Measurements from ENCODE around the gene TRIM26. TPM values are rescaled to one million over a fixed set of nuclear protein-coding genes. Genes with fewer than 3 reads are reported as not detected.

TRIM26 gene
- total and polyA plus RNA-seq, 2 donors (not counting 1 experiment from before 2014, with no cell fraction given): 49.5 to 73.2 TPM

DNA sequence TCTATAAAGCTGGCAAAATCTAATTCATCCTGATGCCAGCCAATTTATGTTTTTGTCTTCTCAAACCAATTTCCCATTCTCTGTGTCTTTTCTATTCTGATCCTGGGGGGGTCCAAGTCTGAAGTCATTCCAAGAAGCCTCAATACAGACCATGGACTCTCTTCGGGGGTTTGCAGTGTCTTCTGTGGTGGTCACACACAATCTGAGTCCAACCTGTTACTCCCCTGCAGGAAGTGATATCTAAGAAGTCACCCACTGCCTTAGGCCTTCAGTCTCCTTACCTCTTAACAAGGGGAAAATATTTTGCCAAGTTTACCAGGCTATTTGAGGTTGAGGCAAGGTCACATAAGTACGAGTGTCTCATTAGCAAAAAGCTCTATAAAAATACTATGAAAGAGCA is 1.9 kb downstream of the TRIM26 start:
- Mint-ChIP-seq H3K9me3 (ENCODE audit: insufficient read depth) (no peaks in the 10 kb centered on the region), H3K27ac (peak overlapping the region; percentile 8), H3K4me3 (peak overlapping the region; percentile 49), H3K4me1 (peaks cover 76% of the 10 kb centered on the region), H3K27me3 (no peaks in the 10 kb centered on the region)
- CTCF ChIA-PET: interaction anchor here (1.2 kb wide), 1 partner anchor 8 kb away, joined by 4 read pairs; no protein-coding TSS in a partner anchor
- ATAC-seq (ENCODE audit: low read depth) (no peak), DNase-seq (no peak)
- peaks cover 48% of the 10 kb centered on the region for H4K20me1 ChIP-seq (ENCODE audit: control insufficient read depth, insufficient read depth, low read length, poor library complexity, severe bottlenecking)
- peaks cover 69% of the 10 kb centered on the region for H3K79me2 ChIP-seq (ENCODE audit: control insufficient read depth, insufficient read depth, low read length)
- no peaks in the 10 kb centered on the region for H3K27me3 ChIP-seq (replicated peaks in 1 of 4; ENCODE audit: control extremely low read depth in 1 of 4, control insufficient read depth in 3 of 4, insufficient read depth in 4 of 4, low read length in 3 of 4)
- TF ChIP-seq CTCF (IDR thresholded peaks at IDR 0.05) (no peak), EZH2 (IDR thresholded peaks at IDR 0.05; ENCODE audit: borderline replicate concordance, insufficient read depth, low read depth, low read length, poor library complexity, severe bottlenecking) (no peak)
- H3K4me2 ChIP-seq (replicated peaks; ENCODE audit: low read depth, low read length, poor library complexity, severe bottlenecking): peak overlapping the region; percentile 89
- WGBS (ENCODE audit: insufficient coverage): no CpG with 5 or more reads among the region's 2 CpGs
- no peak overlapping the region for H2AFZ ChIP-seq (ENCODE audit: insufficient read depth, low read depth, low read length, poor library complexity, severe bottlenecking)
- H3K9me3 ChIP-seq (ENCODE audit: control extremely low read depth in 1 of 3, control insufficient read depth in 2 of 3, insufficient read depth in 1 of 3, low read length in 2 of 3): no peaks in the 10 kb centered on the region
- POLR2A ChIA-PET: interaction anchor here (0.7 kb wide), 1 partner anchor 458 kb away, joined by 5 read pairs; no protein-coding TSS in a partner anchor
- H3K4me3 ChIP-seq (ENCODE audit: control extremely low read depth in 1 of 5, extremely low read depth in 1 of 5, insufficient read depth in 1 of 5, low read depth in 2 of 5, low read length in 4 of 5): peak overlapping the region in 1 of 5 experiments; percentile 100
- H3K4me1 ChIP-seq (ENCODE audit: control insufficient read depth in 2 of 2, insufficient read depth in 2 of 2, low read length in 2 of 2): peaks cover 58 to 63% of the 10 kb centered on the region in 2 donors
- no peak overlapping the region for H3K27ac ChIP-seq (ENCODE audit: low read length in 2 of 2)
- intact Hi-C loops (cut with micrococcal nuclease): loop anchor here (10.0 kb wide), 1 partner anchor 1443 kb away; the partner anchor contains the start of genes APOM and BAG6
- peaks cover 0 to 8% of the 10 kb centered on the region in 2 experiments for H3K36me3 ChIP-seq (replicated peaks in 1 of 2; ENCODE audit: control extremely low read depth in 1 of 2, control insufficient read depth in 1 of 2, extremely low read depth in 1 of 2, insufficient read depth in 2 of 2, low read length in 1 of 2)
- peak overlapping the region; percentile 92 for H3K9ac ChIP-seq (ENCODE audit: low read length)

DNA sequence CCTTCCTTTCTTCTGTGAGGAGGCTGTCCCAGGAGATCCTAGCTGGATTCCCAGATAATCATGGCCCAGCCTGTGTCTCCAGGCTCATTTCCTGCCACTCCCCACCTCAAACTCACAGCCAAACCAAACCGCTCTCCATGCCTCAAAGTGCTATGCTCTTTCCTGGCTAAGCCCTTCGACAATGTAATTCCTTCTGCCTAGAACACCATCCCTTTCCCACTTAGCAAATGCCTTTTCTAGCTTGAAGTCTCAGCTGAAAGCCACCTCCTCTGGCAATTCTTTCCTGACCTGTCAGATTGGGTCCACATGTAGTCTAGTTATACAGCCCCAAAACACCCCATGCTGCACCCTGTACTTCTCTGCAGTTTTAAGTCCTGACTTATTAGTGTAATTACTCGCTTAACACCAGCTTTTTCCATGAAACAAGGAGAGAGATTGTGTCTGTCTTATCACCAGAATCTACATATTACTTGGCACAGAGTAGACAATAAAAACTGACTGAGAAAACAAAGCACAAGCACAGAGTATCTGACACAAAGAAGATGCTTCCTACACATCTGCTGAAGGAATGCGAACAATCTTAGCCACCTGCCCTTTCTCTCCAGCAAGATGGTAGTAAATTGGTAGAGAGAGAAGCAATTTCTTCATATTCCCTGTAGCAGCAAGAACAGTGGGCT is 5.4 kb downstream of the TRIM26 start:
- TF ChIP-seq CTCF (IDR thresholded peaks at IDR 0.05) (no peak), EZH2 (IDR thresholded peaks at IDR 0.05; ENCODE audit: borderline replicate concordance, insufficient read depth, low read depth, low read length, poor library complexity, severe bottlenecking) (no peak)
- Mint-ChIP-seq H3K4me1 (peaks cover 73% of the 10 kb centered on the region), H3K9me3 (ENCODE audit: insufficient read depth) (no peaks in the 10 kb centered on the region), H3K27me3 (no peaks in the 10 kb centered on the region), H3K27ac (no peak overlapping the region), H3K4me3 (peak overlapping the region; percentile 6)
- Histone ChIP-seq H3K27me3 (replicated peaks in 1 of 4; ENCODE audit: control extremely low read depth in 1 of 4, control insufficient read depth in 3 of 4, insufficient read depth in 4 of 4, low read length in 3 of 4) (no peaks in the 10 kb centered on the region), H3K36me3 (replicated peaks in 1 of 2; ENCODE audit: control extremely low read depth in 1 of 2, control insufficient read depth in 1 of 2, extremely low read depth in 1 of 2, insufficient read depth in 2 of 2, low read length in 1 of 2) (peaks cover 0 to 18% of the 10 kb centered on the region in 2 experiments), H3K4me3 (ENCODE audit: control extremely low read depth in 1 of 5, extremely low read depth in 1 of 5, insufficient read depth in 1 of 5, low read depth in 2 of 5, low read length in 4 of 5) (no peak overlapping the region), H3K9me3 (ENCODE audit: control extremely low read depth in 1 of 3, control insufficient read depth in 2 of 3, insufficient read depth in 1 of 3, low read length in 2 of 3) (no peaks in the 10 kb centered on the region), H4K20me1 (ENCODE audit: control insufficient read depth, insufficient read depth, low read length, poor library complexity, severe bottlenecking) (peaks cover 75% of the 10 kb centered on the region), H3K9ac (ENCODE audit: low read length) (peak overlapping the region; percentile 15), H3K79me2 (ENCODE audit: control insufficient read depth, insufficient read depth, low read length) (peaks cover 98% of the 10 kb centered on the region), H3K4me1 (ENCODE audit: control insufficient read depth in 2 of 2, insufficient read depth in 2 of 2, low read length in 2 of 2) (peaks cover 58 to 64% of the 10 kb centered on the region in 2 donors), H2AFZ (ENCODE audit: insufficient read depth, low read depth, low read length, poor library complexity, severe bottlenecking) (no peak overlapping the region), H3K27ac (ENCODE audit: low read length in 2 of 2) (no peak overlapping the region), H3K4me2 (replicated peaks; ENCODE audit: low read depth, low read length, poor library complexity, severe bottlenecking) (peak overlapping the region; percentile 25)
- intact Hi-C loops (cut with micrococcal nuclease): loop anchor here (5.0 kb wide), 1 partner anchor 35 kb away; no protein-coding TSS in a partner anchor
- DNase-seq (no peak), ATAC-seq (ENCODE audit: low read depth) (no peak)
- WGBS (ENCODE audit: insufficient coverage): 100% methylated on average over 2 of the region's 4 CpGs
- ChIA-PET CTCF (interaction anchor here (0.8 to 1.4 kb wide), 2 partner anchors 11 to 77 kb away, joined by 3 to 4 read pairs; no protein-coding TSS in a partner anchor), POLR2A (no interaction called here)

All from B cell (primary cell).